GM12878 (cell line): ENCODE data around the gene TMEM163. TPM values are rescaled to one million over a fixed set of nuclear protein-coding genes. Genes with fewer than 3 reads are reported as not detected.
A peak's percentile ranks its signal among the peaks of the same experiment; 100 is the strongest.

Source experiments
- ATAC-seq: fragments of 200-7000 bp; cut with Tn5 transposase; 3 replicates; pipeline ENCODE4 v1.9.1; 2020; ENCODE audit warnings: mild to moderate bottlenecking, moderate library complexity
- BruUV-seq: library from RNA; stranded (reverse); fragments of 400-500 nt; replicated peaks from 2 replicates; lab custom pipeline; 2021; lab: Mats Ljungman, UMichigan
- CTCF ChIA-PET: fragments of 300-600 bp; sonication (Branson Sonifier 250); formaldehyde crosslinking; extraction: SDS; loops from one replicate; lab custom pipeline; 2021; ENCODE audit warnings: inconsistent platforms; lab: Yijun Ruan, JAX
- POLR2A ChIA-PET: fragments of 350-600 bp; formaldehyde crosslinking; extraction: SDS; loops from one replicate; lab custom pipeline; 2021; ENCODE audit warnings: inconsistent platforms; lab: Charles Lee
- RAD21 ChIA-PET: fragments of 300-600 bp; sonication (Branson Sonifier 250); formaldehyde crosslinking; loops from one replicate; lab custom pipeline; 2023; ENCODE audit warnings: antibody characterized with exemption; ENCODE audit not compliant: unreplicated experiment; lab: Charles Lee
- SMC1A ChIA-PET: fragments of 300-600 bp; sonication (Branson Sonifier 250); formaldehyde crosslinking; loops from one replicate; lab custom pipeline; 2023; ENCODE audit not compliant: unreplicated experiment, uncharacterized antibody; lab: Charles Lee
- DNase-seq: peaks from one replicate; pipeline ENCODE4 v3.0.0-alpha.2; 2011; ENCODE audit warnings: low read depth, low spot score
- FAIRE-seq: peaks from 3 replicates; lab custom pipeline; 2011; peaks lifted over from hg19 to GRCh38; lab: Jason Lieb, UNC
- H2AFZ ChIP-seq: 2 replicates; pipeline ENCODE4 v1.6.0; 2011; ENCODE audit warnings: low read depth, low read length, control low read depth; ENCODE audit not compliant: control insufficient read depth
- H3K27ac ChIP-seq: 2 replicates; pipeline ENCODE4 v1.5.1; 2011; ENCODE audit warnings: control low read depth; ENCODE audit not compliant: control insufficient read depth, insufficient read depth
- H3K27me3 ChIP-seq, 2 experiments: replicated peaks in 1 of 2; 2 replicates each; pipeline versions ENCODE4 v1.6.0 to v1.6.1; 2011; ENCODE audit warnings: low read length in 1 of 2; ENCODE audit not compliant: control insufficient read depth in 2 of 2, insufficient read depth in 2 of 2
- H3K36me3 ChIP-seq, 2 experiments: 2 replicates each; pipeline ENCODE4 v1.5.1; 2011; ENCODE audit warnings: low read length in 1 of 2; ENCODE audit not compliant: control insufficient read depth in 2 of 2, insufficient read depth in 2 of 2
- H3K4me1 ChIP-seq: 2 replicates; pipeline ENCODE4 v1.6.1; 2011; ENCODE audit warnings: mild to moderate bottlenecking, low read length, moderate library complexity, mixed read lengths; ENCODE audit not compliant: control insufficient read depth, insufficient read depth
- H3K4me2 ChIP-seq: 2 replicates; pipeline ENCODE4 v1.6.0; 2011; ENCODE audit warnings: control low read depth; ENCODE audit not compliant: control insufficient read depth, insufficient read depth
- H3K4me3 ChIP-seq: fragments of 200-600 bp; sonication (generic); 2 replicates; pipeline ENCODE4 v1.5.1; 2016
- H3K79me2 ChIP-seq: 2 replicates; pipeline ENCODE4 v1.6.0; 2011; ENCODE audit warnings: low read length; ENCODE audit not compliant: control insufficient read depth, insufficient read depth
- H3K9ac ChIP-seq: 2 replicates; pipeline ENCODE4 v1.8.0; 2011; ENCODE audit warnings: low read length, control low read depth, mixed read lengths; ENCODE audit not compliant: control insufficient read depth, insufficient read depth
- H3K9me3 ChIP-seq: replicated peaks from 3 replicates; pipeline ENCODE4 v1.5.1; 2011; ENCODE audit warnings: mild to moderate bottlenecking, low read length; ENCODE audit not compliant: control insufficient read depth, insufficient read depth
- H4K20me1 ChIP-seq: 2 replicates; pipeline ENCODE4 v1.6.0; 2011; ENCODE audit not compliant: control insufficient read depth, insufficient read depth
- EGR1 ChIP-seq, 2 experiments: IDR thresholded peaks; 1 replicate in 1 of 2; 2 replicates in 1 of 2; pipeline ENCODE4 v1.6.1; 2011 to 2012; ENCODE audit warnings: low read depth in 2 of 2, low read length in 2 of 2, borderline replicate concordance in 1 of 2, mild to moderate bottlenecking in 1 of 2, moderate library complexity in 1 of 2
- GABPA ChIP-seq: IDR thresholded peaks from 2 replicates; pipeline ENCODE4 v1.6.1; 2014; ENCODE audit warnings: antibody characterized with exemption, low read depth, mild to moderate bottlenecking, inconsistent platforms
- IRF4 ChIP-seq: IDR thresholded peaks from 2 replicates; pipeline ENCODE4 v1.6.1; 2011; ENCODE audit warnings: low read depth, low read length
- JUNB ChIP-seq: IDR thresholded peaks from 2 replicates; pipeline ENCODE4 v1.6.1; 2016; ENCODE audit warnings: antibody characterized with exemption, mild to moderate bottlenecking
- NBN ChIP-seq: fragments of 450-650 bp; IDR thresholded peaks from 2 replicates; pipeline ENCODE4 v1.6.1; 2016
- NFIC ChIP-seq: IDR thresholded peaks from 2 replicates; pipeline ENCODE4 v1.6.1; 2012; ENCODE audit warnings: low read depth, mild to moderate bottlenecking, inconsistent platforms, low read length, moderate library complexity
- NR2F1 ChIP-seq: fragments of 450-650 bp; conservative IDR thresholded peaks from 2 replicates; pipeline ENCODE4 v1.6.1; 2017; ENCODE audit warnings: mild to moderate bottlenecking
- POU2F2 ChIP-seq: IDR thresholded peaks from 3 replicates; pipeline ENCODE4 v1.6.1; 2011; ENCODE audit warnings: low read depth, mild to moderate bottlenecking, low read length, borderline replicate concordance
- RUNX3 ChIP-seq: IDR thresholded peaks from 2 replicates; pipeline ENCODE4 v1.6.1; 2012; ENCODE audit warnings: low read length, inconsistent platforms
- TCF12 ChIP-seq: IDR thresholded peaks from 2 replicates; pipeline ENCODE4 v1.6.1; 2011; ENCODE audit warnings: low read depth, mild to moderate bottlenecking, low read length
- YY1 ChIP-seq: IDR thresholded peaks from 2 replicates; pipeline ENCODE4 v1.6.1; 2011; ENCODE audit warnings: low read depth, mild to moderate bottlenecking, low read length
- ZBED1 ChIP-seq: IDR thresholded peaks from 2 replicates; pipeline ENCODE4 v1.6.1; 2016; ENCODE audit warnings: borderline replicate concordance
- WGBS: methylation state at CpG from one replicate; pipeline ENCODE4 v1.1.6; 2016; ENCODE audit warnings: low lambda C conversion rate; ENCODE audit not compliant: insufficient replicate concordance, insufficient coverage; ENCODE audit errors: missing lambda C conversion rate; 5-methylcytosine and 5-hydroxymethylcytosine counted together
- in situ Hi-C: fragments of 300-500 bp; cut with MboI; formaldehyde crosslinking; loops from 9 replicates; pipeline ENCODE4 v1.14.3; 2018; ENCODE audit warnings: mixed read lengths
- intact Hi-C: fragments of 100-400 bp; cut with micrococcal nuclease; formaldehyde crosslinking; loops from one replicate; pipeline ENCODE4 v1.14.2; 2022; ENCODE audit not compliant: unreplicated experiment
- polyA plus RNA-seq, 11 experiments: library from polyadenylated mRNA; depleted of rRNA in 4 of 11; unstranded in 6 of 11; stranded (reverse) in 5 of 11; fragments of >200 nt; fragmentation: Nextera tagmentation in 4 of 11; fragmentation: Illumina TruSeq in 1 of 11; extraction: Ambion mirVana in 4 of 11; extraction: Trizol in 1 of 11; gene quantifications; 1 replicate in 1 of 11; 2 replicates in 10 of 11; pipeline versions ENCODE4 v1.2.1 to v1.2.3, GENCODE V29; 2011 to 2016; ENCODE audit warnings: inconsistent platforms in 2 of 11, missing spikeins in 2 of 11, low read depth in 1 of 11
- total RNA-seq, 4 experiments: library from RNA; depleted of rRNA in 3 of 4; stranded (reverse); fragments of >200 nt in 3 of 4; fragmentation: Illumina TruSeq in 1 of 4; extraction: Trizol in 1 of 4; gene quantifications; 2 replicates each; pipeline versions ENCODE4 v1.2.1 to v1.2.3, GENCODE V29; 2013 to 2021
- TF ChIP-seq, protein P1 (sequence below): fragments of 450-650 bp; IDR thresholded peaks from 2 replicates; pipeline ENCODE4 v1.6.1; 2016; ENCODE audit warnings: mild to moderate bottlenecking
- TF ChIP-seq, protein P2 (sequence below): IDR thresholded peaks from 2 replicates; pipeline ENCODE4 v1.6.1; 2011; ENCODE audit warnings: mild to moderate bottlenecking, low read depth, low read length, moderate library complexity; ENCODE audit not compliant: insufficient replicate concordance
- TF ChIP-seq, protein P3 (sequence below): IDR thresholded peaks from 2 replicates; pipeline ENCODE4 v1.6.1; 2012; ENCODE audit warnings: low read length, inconsistent platforms
- TF ChIP-seq, protein P4 (sequence below): fragments of 450-650 bp; IDR thresholded peaks from 2 replicates; pipeline ENCODE4 v1.6.1; 2017; ENCODE audit warnings: mild to moderate bottlenecking, moderate library complexity

Gene TMEM163
- total and polyA plus RNA-seq, 10 of the 15 experiments (the other 5 are each of a cell fraction or from before 2014, with no cell fraction given), result 0.05 to 0.11 (median 0.07) TPM; not detected in 4

DNA sequence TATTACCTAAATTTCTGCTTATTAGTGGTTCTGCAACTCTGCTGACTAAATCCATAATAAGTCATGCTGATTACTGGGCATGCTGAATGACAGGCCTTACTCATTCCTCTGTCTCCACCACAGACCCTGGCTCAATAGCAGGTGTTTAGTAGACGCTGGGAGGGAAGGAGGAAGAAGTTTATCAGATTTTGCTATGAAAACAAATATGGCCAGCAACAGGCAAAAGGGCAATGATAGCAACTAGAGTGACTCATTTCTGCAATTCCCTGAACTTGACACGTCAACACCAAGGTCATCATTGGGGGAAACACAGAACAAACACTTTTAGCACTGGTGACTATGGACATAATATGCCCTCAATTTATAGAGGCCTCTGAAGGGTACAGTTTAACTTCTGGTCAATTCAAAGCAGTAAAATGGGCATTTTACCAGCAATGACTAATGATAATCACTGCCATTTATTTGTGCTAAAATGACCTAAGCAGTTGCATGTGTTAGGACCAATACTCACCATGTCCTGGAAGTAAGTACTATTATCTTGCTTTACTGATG is 35.2 kb downstream of the TMEM163 start:
- no peak overlapping the region for H3K9ac ChIP-seq
- no peaks in the 10 kb centered on the region for H3K36me3 ChIP-seq
- DNase-seq (peak; percentile 15), FAIRE-seq (peak; percentile 56), ATAC-seq (peak; percentile 79)
- no peak overlapping the region for H2AFZ ChIP-seq
- no peak overlapping the region for H3K4me2 ChIP-seq
- H3K9me3 ChIP-seq, result no peaks in the 10 kb centered on the region
- H3K27me3 ChIP-seq, result no peaks in the 10 kb centered on the region
- no peaks in the 10 kb centered on the region for H3K79me2 ChIP-seq
- ChIA-PET CTCF (no interaction called here), POLR2A (no interaction called here), SMC1A (no interaction called here), RAD21 (no interaction called here)
- intact Hi-C loops, result no loop called here
- H3K27ac ChIP-seq, result no peak overlapping the region
- H3K4me3 ChIP-seq, result no peak overlapping the region
- H3K4me1 ChIP-seq, result no peaks in the 10 kb centered on the region; the same call in 1 of the 2 replicates
- in situ Hi-C loops, result no loop called here
- 2% methylated on average over 2 of the region's 2 CpGs for WGBS
- no peaks in the 10 kb centered on the region for H4K20me1 ChIP-seq
- no TSS peak for BruUV-seq
- TF ChIP-seq, protein P1, sequence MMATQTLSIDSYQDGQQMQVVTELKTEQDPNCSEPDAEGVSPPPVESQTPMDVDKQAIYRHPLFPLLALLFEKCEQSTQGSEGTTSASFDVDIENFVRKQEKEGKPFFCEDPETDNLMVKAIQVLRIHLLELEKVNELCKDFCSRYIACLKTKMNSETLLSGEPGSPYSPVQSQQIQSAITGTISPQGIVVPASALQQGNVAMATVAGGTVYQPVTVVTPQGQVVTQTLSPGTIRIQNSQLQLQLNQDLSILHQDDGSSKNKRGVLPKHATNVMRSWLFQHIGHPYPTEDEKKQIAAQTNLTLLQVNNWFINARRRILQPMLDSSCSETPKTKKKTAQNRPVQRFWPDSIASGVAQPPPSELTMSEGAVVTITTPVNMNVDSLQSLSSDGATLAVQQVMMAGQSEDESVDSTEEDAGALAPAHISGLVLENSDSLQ, result peak; percentile 74
- TF ChIP-seq, protein P2, sequence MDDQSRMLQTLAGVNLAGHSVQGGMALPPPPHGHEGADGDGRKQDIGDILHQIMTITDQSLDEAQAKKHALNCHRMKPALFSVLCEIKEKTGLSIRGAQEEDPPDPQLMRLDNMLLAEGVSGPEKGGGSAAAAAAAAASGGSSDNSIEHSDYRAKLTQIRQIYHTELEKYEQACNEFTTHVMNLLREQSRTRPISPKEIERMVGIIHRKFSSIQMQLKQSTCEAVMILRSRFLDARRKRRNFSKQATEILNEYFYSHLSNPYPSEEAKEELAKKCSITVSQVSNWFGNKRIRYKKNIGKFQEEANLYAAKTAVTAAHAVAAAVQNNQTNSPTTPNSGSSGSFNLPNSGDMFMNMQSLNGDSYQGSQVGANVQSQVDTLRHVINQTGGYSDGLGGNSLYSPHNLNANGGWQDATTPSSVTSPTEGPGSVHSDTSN, result peak; percentile 64
- TF ChIP-seq POU2F2 (peak; percentile 61; the same call in 1 of the 3 replicates), ZBED1 (no peak), JUNB (peak; percentile 70), IRF4 (peak; percentile 76), EGR1 (IDR thresholded peaks at IDR 0.05; ENCODE audit: borderline replicate concordance in 1 of 2, low read depth in 2 of 2, low read length in 2 of 2) (no peak), RUNX3 (peak; percentile 69), NFIC (peak; percentile 53), NBN (no peak), GABPA (0 out of 2 replicates have a peak, but pooled peaks have one; percentile 14), NR2F1 (no peak), YY1 (peak; percentile 60; the same call in 1 of the 2 replicates), TCF12 (peak; percentile 72)
- TF ChIP-seq, protein P3, sequence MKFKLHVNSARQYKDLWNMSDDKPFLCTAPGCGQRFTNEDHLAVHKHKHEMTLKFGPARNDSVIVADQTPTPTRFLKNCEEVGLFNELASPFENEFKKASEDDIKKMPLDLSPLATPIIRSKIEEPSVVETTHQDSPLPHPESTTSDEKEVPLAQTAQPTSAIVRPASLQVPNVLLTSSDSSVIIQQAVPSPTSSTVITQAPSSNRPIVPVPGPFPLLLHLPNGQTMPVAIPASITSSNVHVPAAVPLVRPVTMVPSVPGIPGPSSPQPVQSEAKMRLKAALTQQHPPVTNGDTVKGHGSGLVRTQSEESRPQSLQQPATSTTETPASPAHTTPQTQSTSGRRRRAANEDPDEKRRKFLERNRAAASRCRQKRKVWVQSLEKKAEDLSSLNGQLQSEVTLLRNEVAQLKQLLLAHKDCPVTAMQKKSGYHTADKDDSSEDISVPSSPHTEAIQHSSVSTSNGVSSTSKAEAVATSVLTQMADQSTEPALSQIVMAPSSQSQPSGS, result no peak; the same call in none of the 2 replicates
- TF ChIP-seq, protein P4, sequence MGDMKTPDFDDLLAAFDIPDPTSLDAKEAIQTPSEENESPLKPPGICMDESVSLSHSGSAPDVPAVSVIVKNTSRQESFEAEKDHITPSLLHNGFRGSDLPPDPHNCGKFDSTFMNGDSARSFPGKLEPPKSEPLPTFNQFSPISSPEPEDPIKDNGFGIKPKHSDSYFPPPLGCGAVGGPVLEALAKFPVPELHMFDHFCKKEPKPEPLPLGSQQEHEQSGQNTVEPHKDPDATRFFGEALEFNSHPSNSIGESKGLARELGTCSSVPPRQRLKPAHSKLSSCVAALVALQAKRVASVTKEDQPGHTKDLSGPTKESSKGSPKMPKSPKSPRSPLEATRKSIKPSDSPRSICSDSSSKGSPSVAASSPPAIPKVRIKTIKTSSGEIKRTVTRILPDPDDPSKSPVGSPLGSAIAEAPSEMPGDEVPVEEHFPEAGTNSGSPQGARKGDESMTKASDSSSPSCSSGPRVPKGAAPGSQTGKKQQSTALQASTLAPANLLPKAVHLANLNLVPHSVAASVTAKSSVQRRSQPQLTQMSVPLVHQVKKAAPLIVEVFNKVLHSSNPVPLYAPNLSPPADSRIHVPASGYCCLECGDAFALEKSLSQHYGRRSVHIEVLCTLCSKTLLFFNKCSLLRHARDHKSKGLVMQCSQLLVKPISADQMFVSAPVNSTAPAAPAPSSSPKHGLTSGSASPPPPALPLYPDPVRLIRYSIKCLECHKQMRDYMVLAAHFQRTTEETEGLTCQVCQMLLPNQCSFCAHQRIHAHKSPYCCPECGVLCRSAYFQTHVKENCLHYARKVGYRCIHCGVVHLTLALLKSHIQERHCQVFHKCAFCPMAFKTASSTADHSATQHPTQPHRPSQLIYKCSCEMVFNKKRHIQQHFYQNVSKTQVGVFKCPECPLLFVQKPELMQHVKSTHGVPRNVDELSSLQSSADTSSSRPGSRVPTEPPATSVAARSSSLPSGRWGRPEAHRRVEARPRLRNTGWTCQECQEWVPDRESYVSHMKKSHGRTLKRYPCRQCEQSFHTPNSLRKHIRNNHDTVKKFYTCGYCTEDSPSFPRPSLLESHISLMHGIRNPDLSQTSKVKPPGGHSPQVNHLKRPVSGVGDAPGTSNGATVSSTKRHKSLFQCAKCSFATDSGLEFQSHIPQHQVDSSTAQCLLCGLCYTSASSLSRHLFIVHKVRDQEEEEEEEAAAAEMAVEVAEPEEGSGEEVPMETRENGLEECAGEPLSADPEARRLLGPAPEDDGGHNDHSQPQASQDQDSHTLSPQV, result no peak
